Measurements from ENCODE around the gene H2AZ1.

Gene H2AZ1

DNA sequence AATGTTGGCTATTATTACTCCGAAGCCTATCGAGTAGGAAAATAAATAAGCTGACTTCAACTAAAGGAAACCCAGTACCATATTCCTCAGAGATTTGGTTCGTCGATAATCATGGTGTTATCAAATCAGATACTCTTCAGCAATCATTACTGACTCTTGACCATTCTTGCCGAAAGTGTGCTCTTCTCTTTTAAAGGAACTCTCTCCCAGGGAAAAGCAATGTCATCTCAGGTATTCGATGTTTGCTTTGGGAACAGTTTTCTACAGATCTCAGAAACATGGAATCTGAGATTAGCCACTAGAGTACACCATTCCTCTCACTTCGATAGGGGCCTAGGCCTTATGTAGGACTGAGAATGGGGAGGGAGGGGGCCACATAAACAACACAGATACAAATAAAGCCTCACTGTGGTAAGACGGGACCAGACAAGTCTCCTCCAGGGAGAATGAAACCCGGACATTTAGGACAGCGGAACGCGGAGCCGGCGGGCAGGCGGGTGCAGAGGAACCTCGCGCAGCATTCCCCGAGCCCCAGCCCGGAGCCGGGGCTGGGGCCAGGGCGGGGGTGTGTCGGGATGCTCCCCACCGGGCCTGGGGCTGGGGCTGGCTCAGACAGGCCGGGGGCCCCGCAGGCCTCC lies 4.2 kb downstream of the H2AZ1 start:
- no peak for DNase-seq

DNA sequence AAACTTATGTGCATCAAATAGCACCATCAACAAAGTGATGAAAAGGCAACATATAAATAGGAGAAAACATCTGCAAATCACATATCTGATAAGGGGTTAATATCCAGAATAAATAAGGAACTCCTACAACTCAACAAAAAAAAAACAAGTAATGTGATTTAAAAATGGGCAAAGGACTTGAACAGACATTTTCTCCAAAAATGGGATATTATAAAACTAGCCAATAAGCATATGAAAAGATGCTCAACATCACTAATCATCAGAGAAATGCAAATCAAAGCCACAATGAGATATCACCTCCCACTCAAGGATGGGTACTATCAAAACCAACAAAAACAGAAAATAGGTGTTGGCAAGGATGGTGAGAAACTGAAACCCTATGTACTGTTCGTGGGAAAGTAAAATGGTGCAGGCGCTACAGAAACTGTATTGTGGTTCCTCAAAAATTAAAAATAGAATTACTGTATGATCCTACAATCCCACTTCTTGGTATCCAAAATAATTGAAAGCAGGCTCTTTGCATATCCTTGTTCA lies 6.1 kb downstream of the H2AZ1 start:
- DNase-seq, result no peak

GRCh38 chr4:99938243-99938753 lies 11.8 kb downstream of the H2AZ1 start:
- DNase-seq, result no peak

DNA sequence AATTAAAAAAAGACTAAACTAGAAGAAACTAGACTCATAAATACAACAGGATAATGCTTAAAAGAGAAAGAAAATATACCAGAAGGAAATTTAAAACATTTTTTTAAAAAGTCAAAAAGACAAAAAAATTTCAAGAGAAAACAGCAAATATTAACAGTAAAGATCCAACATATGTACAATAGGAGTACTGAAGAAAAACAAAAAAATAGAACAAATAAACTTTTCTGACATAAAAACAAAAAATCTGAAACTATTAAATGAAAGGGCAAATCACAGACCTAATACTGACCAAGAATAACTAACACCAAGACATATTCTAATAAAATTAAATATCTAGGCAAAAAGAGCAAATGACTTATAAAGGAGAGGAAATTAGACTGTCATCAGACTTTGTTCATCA lies 15.2 kb downstream of the H2AZ1 start:
- no peak for DNase-seq

DNA sequence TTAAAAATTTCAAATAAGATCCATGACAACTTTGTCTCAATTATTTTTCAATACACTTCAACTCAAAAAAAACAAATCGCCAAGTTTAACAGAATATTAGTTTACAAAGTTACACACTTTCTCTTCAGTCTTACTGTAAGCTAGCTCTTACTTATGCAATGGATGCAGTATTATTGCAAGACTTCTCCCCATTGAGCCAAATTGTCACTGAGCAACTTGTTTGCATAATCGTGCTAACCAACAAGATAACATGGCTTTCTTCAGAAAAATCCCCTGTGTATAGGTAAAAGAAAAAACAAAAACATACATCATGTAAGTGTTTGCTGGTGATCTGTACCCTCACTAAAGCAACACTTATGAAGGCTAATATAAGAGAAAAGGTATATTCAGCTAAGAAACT lies 22.5 kb downstream of the H2AZ1 start:
- no peak for DNase-seq

GRCh38 chr4:99921174-99921573 lies 28.9 kb downstream of the H2AZ1 start:
- no peak for DNase-seq

DNA sequence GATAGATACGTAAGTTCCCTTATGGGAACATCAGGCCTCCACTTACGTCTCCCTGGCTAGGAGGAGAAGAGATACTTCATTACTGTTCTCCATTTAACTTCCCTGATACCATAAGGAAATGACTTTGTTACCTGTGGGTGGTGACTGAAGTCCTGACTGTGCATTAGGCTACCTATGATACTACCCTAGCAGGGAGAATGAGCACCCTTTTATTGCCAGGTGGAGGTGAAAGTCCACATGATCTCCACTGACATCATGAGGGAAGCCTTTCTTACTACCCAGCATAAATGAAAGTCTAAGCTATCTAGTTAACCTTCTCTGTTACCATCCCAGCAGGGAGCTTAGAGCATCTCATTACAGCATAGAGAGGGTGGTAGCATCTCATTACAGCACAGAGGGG lies 31.4 kb downstream of the H2AZ1 start:
- no peak for DNase-seq

- DNase-seq, result no peak
Observed at GRCh38 chr4:99917575-99917974, 32.5 kb downstream of the H2AZ1 start.

DNA sequence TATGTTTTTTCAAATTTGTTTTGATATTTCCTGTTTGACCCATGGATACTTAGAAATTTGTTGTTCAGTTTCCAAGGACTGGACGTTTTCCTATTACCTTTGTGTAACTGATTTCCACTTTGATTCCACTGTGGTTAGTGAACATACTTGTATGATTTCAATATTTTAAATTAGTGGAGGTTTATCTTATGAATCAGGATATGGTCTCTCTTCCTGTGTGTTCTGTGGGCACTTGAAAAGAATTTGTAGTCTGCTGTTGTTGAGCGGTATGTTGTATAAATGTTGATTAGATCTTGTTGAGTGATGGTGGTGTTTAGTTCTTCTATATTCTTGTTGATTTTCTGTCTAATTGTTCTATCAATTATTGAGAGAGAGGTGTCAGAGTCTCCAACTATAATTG lies 34.6 kb downstream of the H2AZ1 start:
- no peak for DNase-seq

Measured in activated naive CD4-positive, alpha-beta T cell treated with Interleukin-2 at 50 U/mL for 16 hours (primary cell).